NCI-H510A (cell line): ENCODE data around the gene ITGB4.
A peak's percentile ranks its signal among the peaks of the same experiment; 100 is the strongest.

Experiments
- DNase-seq: peaks from one replicate; lab custom pipeline; 2025; lab: John Stamatoyannopoulos, UW

The ITGB4 gene

GRCh38 chr17:75731716-75732498, 10.6 kb downstream of the ITGB4 start:
- DNase-seq, result no peak

- DNase-seq, result no peak
Observed at GRCh38 chr17:75733471-75733870, 12.2 kb downstream of the ITGB4 start.

GRCh38 chr17:75734674-75735294, 13.5 kb downstream of the ITGB4 start:
- no peak for DNase-seq

- no peak for DNase-seq
Observed at GRCh38 chr17:75736173-75736835, 15.0 kb downstream of the ITGB4 start.

- no peak for DNase-seq
Observed at GRCh38 chr17:75737133-75737962, 16.1 kb downstream of the ITGB4 start.

GRCh38 chr17:75738218-75738802, 17.1 kb downstream of the ITGB4 start:
- no peak for DNase-seq

- DNase-seq, result no peak
Observed at GRCh38 chr17:75739174-75739573, 17.9 kb downstream of the ITGB4 start.

GRCh38 chr17:75739801-75740200, 18.5 kb downstream of the ITGB4 start:
- DNase-seq, result no peak

GRCh38 chr17:75740215-75740614, 19.0 kb downstream of the ITGB4 start:
- no peak for DNase-seq

GRCh38 chr17:75740631-75741077, 19.4 kb downstream of the ITGB4 start:
- DNase-seq, result no peak

- DNase-seq, result no peak
Observed at GRCh38 chr17:75742337-75742736, 21.1 kb downstream of the ITGB4 start.

GRCh38 chr17:75743625-75744206, 22.5 kb downstream of the ITGB4 start:
- no peak for DNase-seq

GRCh38 chr17:75748706-75749105, 27.4 kb downstream of the ITGB4 start:
- no peak for DNase-seq

GRCh38 chr17:75749545-75750389, 28.5 kb downstream of the ITGB4 start:
- peak; percentile 22 for DNase-seq

GRCh38 chr17:75750661-75751423, 29.6 kb downstream of the ITGB4 start:
- DNase-seq, result no peak

- DNase-seq, result no peak
Observed at GRCh38 chr17:75751676-75752404, 30.6 kb downstream of the ITGB4 start.

GRCh38 chr17:75752405-75752709, 31.1 kb downstream of the ITGB4 start:
- DNase-seq, result no peak

- DNase-seq, result no peak
Observed at GRCh38 chr17:75752802-75753513, 31.7 kb downstream of the ITGB4 start.
